CD4-positive, alpha-beta T cell treated with Interferon gamma for 1 hour (primary cell): ENCODE measurements around the gene C1orf141.
A peak's percentile ranks its signal among the peaks of the same experiment; 100 is the strongest.
"Not testable (repeated sequence)": the region's sequence is repeated elsewhere in the genome, so short reads cannot be mapped to it uniquely, and the experiment has no call there.

ENCODE experiments used
- DNase-seq: peaks from one replicate; pipeline ENCODE4 v3.0.0-alpha.2; 2020

Gene C1orf141

GRCh38 chr1:67134695-67135094, at the start of gene C1orf141:
TSS of gene C1orf141 (minus strand) at chr1:67134970. CDS start at chr1:67127240, 7,730 bp downstream.
- DNase-seq = no peak

GRCh38 chr1:67175530-67176087, 40.8 kb upstream of the C1orf141 start:
- no peak for DNase-seq

GRCh38 chr1:67174716-67175284, 40.0 kb upstream of the C1orf141 start:
- no peak for DNase-seq

- no peak for DNase-seq
Observed at GRCh38 chr1:67173988-67174387, 39.2 kb upstream of the C1orf141 start.

- DNase-seq = no peak
Observed at GRCh38 chr1:67171978-67172377, 37.2 kb upstream of the C1orf141 start.

- DNase-seq = no peak
Observed at GRCh38 chr1:67171574-67171955, 36.8 kb upstream of the C1orf141 start.

- DNase-seq = no peak
Observed at GRCh38 chr1:67170751-67171573, 36.2 kb upstream of the C1orf141 start.

- no peak for DNase-seq
Observed at GRCh38 chr1:67169932-67170331, 35.2 kb upstream of the C1orf141 start.

- no peak for DNase-seq
Observed at GRCh38 chr1:67169496-67169895, 34.7 kb upstream of the C1orf141 start.

- DNase-seq = peak; percentile 14
Observed at GRCh38 chr1:67166196-67166595, 31.4 kb upstream of the C1orf141 start, which contains the start of gene IL23R. TSS of gene IL23R (plus strand) at chr1:67166454. CDS start at chr1:67168121, 1,667 bp downstream.

GRCh38 chr1:67165468-67166041, 30.8 kb upstream of the C1orf141 start:
- DNase-seq = no peak

- DNase-seq = no peak
Observed at GRCh38 chr1:67162954-67163353, 28.2 kb upstream of the C1orf141 start.

GRCh38 chr1:67159233-67159632, 24.5 kb upstream of the C1orf141 start:
- DNase-seq = no peak

- no peak for DNase-seq
Observed at GRCh38 chr1:67158401-67158800, 23.6 kb upstream of the C1orf141 start.

- DNase-seq = no peak
Observed at GRCh38 chr1:67150931-67151330, 16.2 kb upstream of the C1orf141 start.

- DNase-seq = peak; percentile 57
Observed at GRCh38 chr1:67149179-67149770, 14.5 kb upstream of the C1orf141 start.

GRCh38 chr1:67148516-67149178, 13.9 kb upstream of the C1orf141 start:
- DNase-seq = no peak

GRCh38 chr1:67147973-67148372, 13.2 kb upstream of the C1orf141 start:
- not testable (repeated sequence) for DNase-seq

GRCh38 chr1:67146539-67146938, 11.8 kb upstream of the C1orf141 start:
- no peak for DNase-seq

- no peak for DNase-seq
Observed at GRCh38 chr1:67146101-67146500, 11.3 kb upstream of the C1orf141 start.

- DNase-seq = no peak
Observed at GRCh38 chr1:67144696-67145095, 9.9 kb upstream of the C1orf141 start.

- DNase-seq = no peak
Observed at GRCh38 chr1:67143966-67144365, 9.2 kb upstream of the C1orf141 start.

GRCh38 chr1:67142931-67143330, 8.2 kb upstream of the C1orf141 start:
- no peak for DNase-seq
